Medulla oblongata (tissue), 1 donor: ENCODE data around the gene UBQLN3.

Experiments used
- DNase-seq: peaks from one replicate; pipeline ENCODE4 v3.0.0-alpha.2; 2015; ENCODE audit errors: extremely low spot score

UBQLN3 gene

DNA sequence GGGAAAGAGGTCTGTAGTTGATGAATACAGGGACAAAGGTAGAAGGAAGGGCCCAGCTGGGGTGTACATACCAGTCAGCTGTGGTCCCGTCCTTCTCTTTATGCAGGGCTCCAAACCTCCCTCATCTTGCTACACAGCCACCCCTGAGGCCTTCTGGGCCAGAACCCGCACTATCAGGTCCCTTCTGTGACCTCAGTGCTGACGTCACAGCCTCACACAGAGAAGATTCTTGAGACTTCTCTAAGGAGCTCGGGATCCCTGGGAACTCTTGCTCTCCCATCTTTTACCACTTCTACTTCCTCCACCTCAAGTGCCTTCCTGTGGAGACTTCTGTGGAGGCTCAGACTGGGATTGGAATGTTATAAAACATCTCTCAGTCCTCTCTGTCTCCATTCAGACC, at the start of gene UBQLN3:
UBQLN3 (minus strand) TSS at position 155 of the 400 bp plus-strand sequence. CDS start 399 bp downstream, outside the sequence.
- no peak for DNase-seq

DNA sequence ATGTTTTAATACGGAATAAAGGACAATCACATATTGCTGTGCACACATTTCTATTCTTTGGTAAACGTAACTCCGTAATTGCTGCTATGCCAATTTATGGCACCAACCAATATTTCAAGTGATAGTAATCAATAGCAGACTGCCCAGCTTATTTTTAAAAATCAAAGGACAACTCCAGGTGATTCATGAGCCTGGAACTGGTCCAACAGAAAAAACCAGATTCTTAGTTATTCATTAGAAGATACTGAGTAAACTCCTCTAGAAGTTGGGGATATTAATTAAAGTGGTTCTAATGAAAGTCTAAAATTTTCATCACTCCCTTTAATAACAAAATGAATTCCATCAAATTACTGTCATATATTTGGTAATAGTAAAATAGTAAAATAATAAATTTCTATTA, 48.0 kb upstream of the UBQLN3 start:
- DNase-seq, result no peak

DNA sequence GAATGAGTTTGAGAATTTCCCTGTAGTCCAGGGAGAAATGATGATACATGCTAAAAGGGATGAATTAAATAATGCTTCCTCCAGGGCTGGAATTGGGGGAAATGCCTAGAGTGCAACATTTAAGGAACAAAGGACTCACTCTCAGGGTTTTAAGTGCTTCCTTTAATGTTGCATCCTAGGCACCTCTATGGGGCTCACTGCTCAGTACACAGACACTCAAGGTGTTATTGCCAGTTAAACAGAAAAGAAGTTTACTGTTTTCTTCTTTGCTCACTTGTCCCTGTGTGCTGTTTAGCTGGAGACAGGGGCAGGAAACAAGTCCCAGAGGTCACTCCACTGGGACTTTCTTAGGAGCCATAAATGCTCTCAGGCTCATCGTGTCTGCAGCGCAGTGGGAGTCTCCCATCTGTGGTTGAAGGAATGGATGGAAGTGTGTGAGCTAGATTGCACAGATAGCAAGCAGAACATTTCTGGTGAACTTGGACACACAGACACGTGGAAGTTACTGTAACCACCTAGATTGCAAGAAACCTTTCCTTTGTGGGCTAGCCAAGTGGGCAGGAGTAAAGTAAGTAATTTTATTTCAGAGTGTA, 46.9 kb upstream of the UBQLN3 start:
- no peak for DNase-seq

DNA sequence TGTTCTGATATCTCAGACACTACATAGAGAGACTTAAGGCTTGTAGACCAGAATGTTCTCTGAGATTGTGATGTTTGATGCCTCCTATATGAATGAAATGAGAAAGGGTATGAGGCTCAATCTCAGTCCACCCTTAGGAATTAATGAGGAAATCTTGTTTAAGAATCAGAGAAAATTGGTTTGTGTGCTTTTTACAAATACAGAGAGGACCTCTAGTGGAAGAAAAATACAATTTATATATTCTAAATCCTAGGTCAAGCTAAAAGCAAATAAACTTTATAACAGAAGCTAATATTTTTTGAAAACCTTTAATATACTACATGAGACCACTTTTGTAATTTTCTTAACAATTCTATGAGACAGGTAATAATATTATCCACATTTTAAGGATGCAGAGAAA, 43.6 kb upstream of the UBQLN3 start:
- DNase-seq, result no peak

DNA sequence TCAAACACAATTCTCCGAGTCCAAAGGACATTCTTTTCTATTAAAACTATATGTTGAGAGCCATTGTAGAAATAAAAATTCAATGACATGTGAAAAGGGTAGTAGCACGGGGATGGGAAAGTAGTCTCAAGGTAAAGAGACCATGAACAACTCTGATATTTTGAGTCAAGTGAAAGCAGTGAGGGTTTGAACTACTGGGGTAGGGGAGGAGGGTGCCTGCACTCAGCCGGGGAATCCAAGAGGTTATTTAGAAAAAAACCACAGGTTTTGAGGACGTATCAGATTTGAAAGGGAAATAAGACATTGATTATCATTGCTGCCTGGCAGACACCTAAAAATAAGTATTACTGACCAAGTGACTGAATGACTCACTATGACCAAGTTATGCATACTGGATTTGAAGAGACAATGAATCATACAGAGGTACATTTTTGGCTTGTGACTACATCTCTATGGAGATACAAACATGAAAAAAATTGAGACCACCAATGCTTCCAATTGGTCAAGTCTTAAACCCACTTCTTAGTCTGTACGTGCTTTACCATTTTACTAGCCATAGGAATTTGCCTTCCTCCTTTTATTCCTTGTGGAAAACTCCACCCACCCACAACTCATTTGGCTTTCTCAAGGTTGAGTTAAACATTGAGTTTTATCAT, 40.8 kb upstream of the UBQLN3 start:
- no peak for DNase-seq

DNA sequence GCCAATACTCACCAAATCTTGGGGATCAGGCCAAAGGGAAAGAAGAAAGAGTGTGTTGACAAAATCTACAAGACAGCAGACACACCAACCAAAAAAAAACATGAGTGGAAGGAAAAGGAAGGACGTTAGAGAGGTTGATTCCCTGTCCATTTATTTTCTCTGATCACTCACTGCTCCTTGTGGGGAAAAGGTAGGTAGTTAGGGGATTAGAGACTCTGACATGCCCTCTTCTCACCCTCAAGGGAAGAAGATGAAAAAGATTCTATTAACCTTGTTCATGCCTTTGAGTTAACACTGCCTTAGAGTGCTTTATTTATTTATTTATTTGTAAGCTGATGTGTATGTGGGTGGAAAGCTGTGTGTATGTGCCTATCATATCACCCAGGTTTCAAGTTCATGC, 38.7 kb upstream of the UBQLN3 start, which contains the start of gene OR52H1:
OR52H1 (minus strand) TSS at position 101 of the 400 bp plus-strand sequence. CDS start 3,035 bp downstream, outside the sequence.
- DNase-seq, result no peak

DNA sequence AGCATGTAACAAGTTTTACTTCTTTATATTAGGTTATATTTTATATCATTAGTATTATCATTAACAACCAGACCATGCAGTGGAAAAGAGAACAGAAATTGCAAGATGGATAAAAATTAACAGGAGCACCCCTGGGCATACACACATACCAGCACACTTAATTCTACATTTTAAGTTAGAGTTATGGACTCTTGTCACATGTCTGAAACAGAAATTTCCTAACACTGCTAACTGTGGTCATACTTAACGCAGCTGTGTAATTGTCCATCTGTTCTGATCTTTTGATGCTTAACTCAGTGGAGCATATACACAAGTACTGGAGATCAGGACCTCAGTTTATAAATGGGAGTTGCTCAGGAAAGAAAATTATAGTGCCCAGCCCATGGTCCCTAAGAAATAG, 38.2 kb upstream of the UBQLN3 start:
- DNase-seq, result no peak

DNA sequence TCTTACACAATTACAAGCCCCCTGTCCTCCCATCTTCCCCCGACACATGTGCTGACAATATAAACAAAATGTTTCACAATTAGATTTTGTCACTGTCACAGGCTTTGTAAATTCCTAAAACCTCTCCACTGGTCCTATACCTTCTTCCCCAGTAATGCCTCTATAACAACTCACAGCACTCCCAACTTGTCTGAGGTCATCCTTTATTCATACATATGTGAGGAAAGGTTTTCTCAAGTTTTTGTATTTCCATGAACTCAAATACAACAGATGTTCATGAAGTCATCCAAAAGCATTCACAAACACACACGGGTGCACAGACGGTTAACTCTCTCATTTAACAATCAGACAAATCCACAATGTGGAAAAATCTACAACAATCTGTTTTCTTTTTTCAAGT, 36.7 kb upstream of the UBQLN3 start:
- DNase-seq, result no peak

DNA sequence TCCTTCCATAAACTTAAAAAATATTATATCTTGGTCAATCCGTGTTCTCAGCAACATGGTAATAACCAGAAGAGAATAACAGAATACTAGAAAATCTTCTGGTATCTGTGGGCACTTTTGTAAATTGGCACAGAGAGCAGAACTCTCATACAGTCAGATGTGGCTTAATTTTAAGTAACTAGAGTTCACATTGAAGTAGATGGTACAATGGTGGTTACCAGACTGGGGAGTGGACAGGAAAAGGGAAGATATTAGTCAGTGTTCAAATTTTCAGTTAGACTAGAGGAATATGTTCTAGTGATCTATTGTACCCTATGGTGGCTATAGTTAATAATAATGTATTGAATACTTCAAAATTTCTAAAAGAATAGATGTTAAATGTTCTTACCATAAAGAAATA, 31.7 kb upstream of the UBQLN3 start:
- DNase-seq, result no peak

DNA sequence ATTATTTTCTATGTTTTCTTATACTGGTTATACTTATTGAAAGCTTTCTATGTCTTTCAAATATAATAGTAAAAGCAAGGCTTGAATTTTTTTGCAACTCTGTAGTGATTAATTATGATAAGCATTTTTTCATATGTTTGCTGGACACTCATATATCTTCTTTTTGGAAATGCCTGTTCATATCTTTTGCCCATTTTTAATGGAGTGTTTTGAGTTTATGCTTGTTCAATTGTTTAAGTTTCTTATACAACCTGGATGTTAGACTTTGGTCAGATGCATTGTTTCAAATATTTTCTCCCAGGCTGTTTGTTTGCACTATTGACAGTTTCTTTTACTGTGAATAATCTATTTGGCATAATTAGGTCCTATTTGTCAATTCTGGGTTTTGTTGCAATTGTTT, 26.7 kb upstream of the UBQLN3 start:
- DNase-seq, result no peak

DNA sequence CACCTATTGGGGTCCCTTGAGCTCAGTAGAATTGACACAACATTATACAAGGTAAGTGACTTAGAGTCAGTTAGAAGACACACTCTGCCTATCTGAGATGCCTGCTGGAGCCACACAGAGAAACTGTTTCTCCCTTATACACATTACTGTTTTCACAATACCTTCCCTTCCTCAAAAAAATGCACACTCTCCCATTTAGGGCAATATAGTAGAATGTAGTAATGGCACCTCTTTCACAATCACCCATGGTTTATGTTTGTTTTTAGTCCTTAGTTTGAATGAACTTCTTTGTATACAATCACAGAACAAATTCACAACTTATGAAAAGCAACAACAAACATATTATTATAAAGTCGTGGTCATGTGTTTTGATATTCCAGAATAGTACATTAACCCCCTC, 24.3 kb upstream of the UBQLN3 start:
- DNase-seq, result no peak

DNA sequence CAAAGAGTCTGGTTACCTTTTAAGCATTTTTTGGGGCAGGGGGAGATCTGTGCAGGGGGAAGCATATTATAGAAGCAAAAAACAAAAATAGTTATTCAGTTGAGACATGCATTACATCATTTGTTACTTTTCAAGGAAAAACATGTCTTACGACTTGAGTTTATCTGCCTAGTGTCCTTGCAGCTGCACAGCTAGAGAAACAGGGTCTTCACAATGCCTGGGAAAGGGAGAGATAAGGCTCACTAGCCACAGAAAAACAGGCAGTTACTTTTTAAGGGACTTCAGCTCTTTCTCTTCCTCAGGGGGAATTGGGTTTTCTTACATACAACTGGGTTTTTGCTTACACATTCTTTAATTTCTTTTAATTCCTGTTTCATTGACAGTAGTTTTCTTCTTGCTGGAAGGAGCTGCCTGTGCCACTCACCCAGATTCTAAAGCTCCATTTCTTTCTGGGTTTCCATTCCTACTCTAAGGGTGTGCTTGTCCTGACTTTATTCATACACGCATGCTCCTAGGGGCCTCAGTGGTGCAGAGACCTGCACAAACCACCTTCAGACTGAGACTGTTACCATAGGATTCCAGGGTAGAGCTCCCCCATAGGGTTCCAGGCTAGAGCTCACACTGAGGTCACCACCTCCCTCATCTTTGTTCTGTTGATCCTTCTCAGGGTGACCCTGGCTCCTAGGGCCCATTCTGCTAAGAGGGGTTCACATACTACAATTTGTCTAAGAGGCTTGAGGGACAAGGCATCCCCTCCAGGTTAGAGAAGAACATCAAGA, 21.5 kb upstream of the UBQLN3 start:
- DNase-seq, result no peak

DNA sequence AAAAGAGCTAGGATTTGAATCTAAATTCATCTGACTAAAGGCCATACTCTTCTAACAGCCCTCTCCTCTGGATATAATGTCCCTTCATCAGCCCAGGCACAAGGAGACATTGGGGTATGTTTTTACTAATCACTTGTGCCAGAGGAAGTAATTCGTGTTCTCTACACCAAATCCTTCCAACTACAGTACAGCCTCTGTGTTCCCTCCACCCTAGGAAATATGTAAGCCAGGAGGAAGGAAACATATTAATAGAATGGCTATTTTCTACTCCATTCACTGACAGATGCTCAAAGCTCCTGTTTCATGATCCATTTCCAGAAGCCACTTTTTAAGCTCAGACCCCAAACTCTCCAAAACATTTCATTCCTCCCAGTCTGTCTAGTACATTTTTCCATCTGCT, 18.7 kb upstream of the UBQLN3 start:
- no peak for DNase-seq

DNA sequence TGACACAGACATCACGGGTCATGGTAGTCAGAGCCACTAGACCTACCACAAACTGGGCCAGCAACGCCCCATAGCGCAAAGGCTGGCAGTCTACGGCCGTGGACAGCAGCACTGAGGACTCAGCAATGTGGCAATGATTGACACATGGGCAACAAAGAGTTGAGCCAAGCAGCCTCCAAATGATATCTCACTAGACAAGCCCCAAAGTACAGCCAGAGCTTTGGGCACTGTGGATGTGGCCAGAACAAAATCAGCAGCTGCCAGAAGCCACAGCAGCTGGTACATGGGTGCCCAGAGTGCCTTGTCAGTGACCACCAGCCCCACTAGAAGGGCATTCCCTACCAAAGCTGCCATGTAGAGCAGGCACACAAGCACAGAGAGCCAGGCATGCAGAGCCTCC, 18.0 kb upstream of the UBQLN3 start:
- no peak for DNase-seq

DNA sequence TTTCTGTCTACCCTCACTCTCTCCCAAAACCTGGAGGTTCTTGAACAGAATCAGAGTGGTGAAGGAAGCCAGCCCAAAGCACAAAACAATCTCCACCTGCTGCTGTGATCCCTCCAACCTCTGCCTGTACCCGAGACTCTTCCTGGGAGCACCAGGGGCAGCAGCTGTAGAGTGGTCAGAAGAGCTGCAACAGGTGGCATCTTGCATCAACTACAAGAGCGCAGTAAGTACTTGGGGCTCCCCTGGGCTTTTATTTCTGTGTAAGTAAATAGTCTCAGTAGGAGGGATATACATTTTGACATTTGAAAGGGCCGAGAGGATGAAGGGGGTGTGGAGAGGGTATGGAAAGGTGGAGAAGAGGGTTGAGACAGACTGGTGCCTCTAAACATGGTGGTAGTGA, 15.0 kb upstream of the UBQLN3 start:
- no peak for DNase-seq

DNA sequence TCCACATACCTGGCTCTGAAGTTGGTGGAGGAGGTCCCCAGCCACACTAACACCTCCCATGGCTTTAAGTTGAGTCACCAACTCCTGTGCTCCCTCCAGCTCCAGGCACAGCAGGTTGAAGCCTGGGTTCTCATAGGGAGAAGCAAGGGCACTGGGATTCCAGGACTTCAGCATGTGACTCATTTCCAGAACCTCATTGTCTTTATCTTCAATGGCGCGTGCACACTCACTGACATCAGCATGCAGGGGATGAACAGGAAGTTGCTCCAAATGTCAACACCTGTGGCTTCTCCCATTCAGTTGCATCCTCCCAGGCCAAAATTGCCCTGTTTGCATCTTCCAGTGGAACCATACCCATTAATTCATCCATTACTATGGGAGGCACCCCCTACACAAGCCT, 12.6 kb upstream of the UBQLN3 start:
- no peak for DNase-seq

DNA sequence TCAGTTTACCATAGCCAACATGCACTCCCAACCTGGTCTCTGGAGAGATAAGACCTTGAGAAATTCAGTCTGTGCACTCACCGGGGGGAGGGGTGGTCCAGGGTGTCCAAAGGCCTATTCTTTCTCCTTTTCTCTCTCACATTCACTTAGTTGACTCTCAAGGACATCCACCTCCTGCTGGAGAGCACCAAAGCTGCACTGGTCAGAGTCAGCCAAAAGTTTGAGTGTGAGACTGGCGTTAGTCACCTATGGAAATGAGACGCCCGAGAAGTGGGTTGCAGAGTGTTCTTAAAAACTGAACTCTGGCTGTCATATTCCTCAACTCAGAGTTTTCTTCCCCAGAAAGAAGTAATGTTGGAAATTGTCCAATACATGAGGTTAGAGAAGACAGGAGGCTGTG, 11.8 kb upstream of the UBQLN3 start:
- DNase-seq, result no peak

DNA sequence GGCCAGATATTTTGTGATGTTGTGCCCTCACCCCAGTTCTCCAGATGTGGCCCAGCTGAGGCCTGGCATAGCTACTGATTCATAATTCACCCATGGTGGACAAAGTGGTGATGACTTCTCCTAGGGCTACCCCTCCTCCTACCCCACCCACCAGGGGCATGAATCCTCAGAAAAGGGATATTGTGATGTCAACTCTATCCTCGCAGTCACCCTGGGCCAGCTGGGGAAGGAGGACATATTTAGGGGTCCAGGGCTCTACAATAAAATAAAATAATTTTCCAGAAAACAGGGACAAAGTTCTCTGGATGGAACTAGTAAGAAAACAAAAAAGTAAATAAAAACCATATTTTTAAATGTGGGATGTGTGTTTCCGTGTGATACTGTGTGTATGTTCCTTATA, 6.8 kb upstream of the UBQLN3 start, which contains the start of gene UBQLNL:
UBQLNL (minus strand) TSS at position 101 of the 400 bp plus-strand sequence. CDS start 258 bp downstream, outside the sequence.
- no peak for DNase-seq

DNA sequence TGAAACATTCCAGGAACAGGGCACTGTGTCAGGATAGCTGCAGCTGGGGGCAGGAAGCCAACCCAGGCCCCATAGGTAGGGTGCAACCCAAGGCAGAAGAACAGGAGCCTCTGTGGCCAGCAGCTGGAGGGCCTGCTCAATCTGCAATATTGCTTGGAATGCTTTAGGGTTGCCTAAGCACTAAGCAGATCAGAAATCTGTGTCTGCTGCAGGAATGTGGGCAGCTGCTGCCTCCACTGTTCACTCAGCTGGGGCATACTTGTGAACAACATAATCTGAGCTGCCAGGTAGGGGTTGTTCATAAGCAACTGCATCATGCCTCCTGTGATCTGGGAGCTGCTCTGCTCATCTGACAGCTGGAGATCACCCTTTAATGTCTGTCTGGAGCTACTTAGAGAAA, 5.1 kb upstream of the UBQLN3 start:
- no peak for DNase-seq

DNA sequence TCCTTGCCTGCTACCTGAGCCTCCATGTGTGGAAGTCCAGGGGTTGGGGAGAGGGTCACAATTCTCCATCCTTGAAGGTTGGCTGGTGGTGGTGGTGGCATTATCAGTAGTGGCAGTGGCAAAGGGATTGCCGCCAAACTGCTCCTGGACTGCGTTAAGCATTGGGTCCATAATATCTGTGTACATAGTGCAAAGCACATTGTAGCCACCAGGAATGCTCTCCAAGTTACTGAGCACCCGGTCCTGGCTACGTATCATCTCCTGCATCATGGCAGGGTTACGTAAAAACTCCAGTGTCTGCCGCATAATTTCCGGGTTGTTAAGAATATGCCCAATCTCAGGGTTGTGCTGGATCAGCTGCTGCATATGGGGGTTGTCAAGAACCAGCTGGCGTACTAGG, 1.2 kb downstream of the UBQLN3 start:
- no peak for DNase-seq

DNA sequence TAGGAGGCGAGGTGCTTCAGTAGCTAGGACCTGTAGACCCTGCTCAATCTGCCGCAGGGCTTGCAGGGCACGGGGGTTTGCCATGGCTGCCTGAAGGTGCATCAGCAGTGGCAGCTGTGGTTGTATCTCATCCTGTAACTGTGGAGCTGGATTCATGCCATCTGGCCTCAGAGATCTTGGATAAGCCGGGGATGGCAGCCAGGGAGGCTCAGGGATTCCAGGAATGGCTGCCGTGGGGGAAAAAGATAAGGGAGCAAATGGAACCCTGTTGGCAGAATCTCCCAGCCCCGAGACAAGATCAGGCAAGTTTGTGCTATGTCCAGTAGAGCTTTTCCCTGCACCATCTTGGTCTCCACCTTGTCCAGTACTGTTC, 1.8 kb downstream of the UBQLN3 start:
- DNase-seq, result no peak

DNA sequence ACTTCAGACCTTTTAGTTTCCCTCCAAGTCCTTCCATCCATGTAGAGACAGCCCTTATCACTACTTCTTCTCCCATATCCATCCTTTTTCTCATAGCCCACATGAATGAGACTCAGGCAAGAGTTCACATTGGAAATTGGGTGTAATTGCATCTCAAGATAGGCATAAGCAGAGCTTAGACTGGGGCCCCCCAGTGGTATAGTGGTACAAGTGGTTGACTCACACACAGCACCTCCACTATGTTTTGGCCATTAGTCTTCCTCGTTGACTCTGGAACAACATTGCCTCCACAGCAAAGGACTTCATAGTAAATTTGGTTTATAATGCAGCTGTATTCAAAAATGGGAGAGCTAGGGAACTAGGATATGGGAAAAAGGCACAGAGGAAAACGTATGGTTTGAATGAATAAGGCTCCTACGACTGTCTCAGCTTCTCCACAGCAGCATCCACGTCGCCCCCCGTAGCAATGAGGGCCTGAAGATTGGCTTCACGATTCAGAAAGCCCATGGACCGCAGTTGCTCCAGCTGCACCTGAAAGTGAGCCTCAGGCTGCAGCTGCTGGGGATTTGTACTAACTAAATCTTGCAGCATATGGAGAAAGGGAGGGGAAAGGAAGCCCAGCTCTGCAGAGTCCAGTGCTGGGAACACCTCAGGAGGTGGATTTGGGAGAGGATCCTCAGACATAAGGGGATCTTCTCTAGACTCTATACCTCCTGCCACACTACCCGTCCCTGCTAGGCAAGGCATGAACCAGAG, 2.4 kb downstream of the UBQLN3 start:
- DNase-seq, result no peak
